K562 (cell line): ENCODE results near the gene IQCE.

Experiments used
- BCL6 ChIP-seq: fragments of 250-450 bp; sonication (Bioruptor Pico); IDR thresholded peaks from 2 replicates; pipeline ENCODE4 v1.4.0; 2020
- CAMTA2 ChIP-seq: fragments of 250-450 bp; sonication (Bioruptor Pico); conservative IDR thresholded peaks from 2 replicates; pipeline ENCODE4 v1.5.1; 2022
- DMBX1 ChIP-seq: fragments of 250-450 bp; sonication (Bioruptor Pico); IDR thresholded peaks from 2 replicates; pipeline ENCODE4 v1.8.0; 2022; ENCODE audit warnings: inconsistent platforms, mild to moderate bottlenecking, moderate library complexity, borderline replicate concordance
- EGR1 ChIP-seq: fragments of 450-650 bp; conservative IDR thresholded peaks from 2 replicates; pipeline ENCODE4 v1.6.1; 2017; ENCODE audit warnings: mild to moderate bottlenecking
- KLF16 ChIP-seq: IDR thresholded peaks from 2 replicates; pipeline ENCODE4 v1.6.1; 2016; ENCODE audit warnings: antibody characterized with exemption
- PHF21A ChIP-seq: fragments of 450-650 bp; IDR thresholded peaks from 2 replicates; pipeline ENCODE4 v1.6.1; 2017; ENCODE audit warnings: low read depth, borderline replicate concordance
- TRIM24 ChIP-seq, 2 experiments: fragments of 450-650 bp; IDR thresholded peaks; 2 replicates each; pipeline ENCODE4 v1.6.1; 2016
- ZNF589 ChIP-seq: fragments of 200-800 bp; sonication (Bioruptor generic); IDR thresholded peaks from 2 replicates; pipeline ENCODE4 v1.6.1; 2016; ENCODE audit warnings: low read depth, missing genetic modification characterization, missing compliant biosample characterization
- TF ChIP-seq, protein P1 (sequence below), 2 experiments: fragments of 450-650 bp; formaldehyde crosslinking in 1 of 2; IDR thresholded peaks; 2 replicates each; pipeline versions ENCODE4 v1.4.0 to v1.6.1; 2014 to 2020; ENCODE audit warnings: mild to moderate bottlenecking in 2 of 2, borderline replicate concordance in 1 of 2, low read depth in 1 of 2
- TF ChIP-seq, protein P2 (sequence below): sonication (generic); formaldehyde crosslinking; IDR thresholded peaks from 2 replicates; pipeline ENCODE4 v1.9.0; 2022; ENCODE audit warnings: mild to moderate bottlenecking, missing genetic modification reagents
- TF ChIP-seq, protein P3 (sequence below): sonication (generic); formaldehyde crosslinking; IDR thresholded peaks from 2 replicates; pipeline ENCODE4 v1.8.0; 2022; ENCODE audit warnings: mild to moderate bottlenecking, missing genetic modification reagents, borderline replicate concordance
- TF ChIP-seq, protein P4 (sequence below): fragments of 450-650 bp; IDR thresholded peaks from 2 replicates; pipeline ENCODE4 v1.6.1; 2016; ENCODE audit warnings: antibody characterized with exemption

DNA sequence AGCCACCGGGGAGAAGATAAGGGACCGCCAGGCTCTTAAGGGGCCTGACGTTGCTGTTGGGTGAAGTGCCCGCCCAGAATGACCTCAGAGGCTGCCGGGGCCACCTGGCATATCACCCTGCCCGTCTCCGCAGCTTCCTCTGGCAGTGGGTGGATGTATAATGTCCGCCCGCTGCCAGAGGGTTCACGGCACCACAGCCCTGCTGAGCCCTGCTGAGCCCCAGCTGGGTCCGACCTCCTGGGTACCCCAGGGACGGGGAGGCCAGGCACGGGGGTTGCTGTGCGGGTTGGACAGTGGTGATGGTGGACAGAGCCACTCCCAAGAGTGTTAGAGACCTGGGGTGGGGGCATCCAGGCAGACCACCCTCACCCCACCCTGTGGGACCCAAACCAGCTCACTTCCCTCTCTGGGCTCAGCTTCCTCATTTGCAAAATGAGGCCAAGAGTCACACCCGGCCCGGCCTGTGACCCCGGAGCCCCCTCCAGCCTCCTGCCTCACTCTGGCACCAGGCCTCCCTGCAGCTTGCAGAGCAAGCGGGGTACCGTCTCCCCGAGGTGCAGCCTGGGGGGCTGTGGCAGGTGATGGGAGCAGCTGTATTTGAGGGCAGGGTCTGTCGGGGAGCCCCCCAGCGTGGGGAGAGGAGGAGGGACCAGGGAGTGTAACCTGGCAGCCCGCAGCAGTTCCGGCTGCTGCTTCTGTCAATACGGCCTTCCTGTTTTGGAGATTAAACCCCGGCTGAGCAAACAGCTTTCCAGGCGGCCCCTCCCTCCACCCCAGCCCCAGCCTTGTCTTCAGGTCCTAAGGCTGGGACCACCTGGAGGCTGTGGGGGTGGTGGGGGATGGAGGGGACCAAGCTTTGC lies 47.6 kb upstream of the IQCE start:
- TF ChIP-seq TRIM24 (IDR thresholded peaks at IDR 0.05) (no peak), ZNF589 (CRISPR knock-in tag) (no peak), PHF21A (no peak), CAMTA2 (CRISPR knock-in tag) (no peak), DMBX1 (no peak), EGR1 (no peak), KLF16 (no peak), BCL6 (no peak)
- TF ChIP-seq, protein P1, sequence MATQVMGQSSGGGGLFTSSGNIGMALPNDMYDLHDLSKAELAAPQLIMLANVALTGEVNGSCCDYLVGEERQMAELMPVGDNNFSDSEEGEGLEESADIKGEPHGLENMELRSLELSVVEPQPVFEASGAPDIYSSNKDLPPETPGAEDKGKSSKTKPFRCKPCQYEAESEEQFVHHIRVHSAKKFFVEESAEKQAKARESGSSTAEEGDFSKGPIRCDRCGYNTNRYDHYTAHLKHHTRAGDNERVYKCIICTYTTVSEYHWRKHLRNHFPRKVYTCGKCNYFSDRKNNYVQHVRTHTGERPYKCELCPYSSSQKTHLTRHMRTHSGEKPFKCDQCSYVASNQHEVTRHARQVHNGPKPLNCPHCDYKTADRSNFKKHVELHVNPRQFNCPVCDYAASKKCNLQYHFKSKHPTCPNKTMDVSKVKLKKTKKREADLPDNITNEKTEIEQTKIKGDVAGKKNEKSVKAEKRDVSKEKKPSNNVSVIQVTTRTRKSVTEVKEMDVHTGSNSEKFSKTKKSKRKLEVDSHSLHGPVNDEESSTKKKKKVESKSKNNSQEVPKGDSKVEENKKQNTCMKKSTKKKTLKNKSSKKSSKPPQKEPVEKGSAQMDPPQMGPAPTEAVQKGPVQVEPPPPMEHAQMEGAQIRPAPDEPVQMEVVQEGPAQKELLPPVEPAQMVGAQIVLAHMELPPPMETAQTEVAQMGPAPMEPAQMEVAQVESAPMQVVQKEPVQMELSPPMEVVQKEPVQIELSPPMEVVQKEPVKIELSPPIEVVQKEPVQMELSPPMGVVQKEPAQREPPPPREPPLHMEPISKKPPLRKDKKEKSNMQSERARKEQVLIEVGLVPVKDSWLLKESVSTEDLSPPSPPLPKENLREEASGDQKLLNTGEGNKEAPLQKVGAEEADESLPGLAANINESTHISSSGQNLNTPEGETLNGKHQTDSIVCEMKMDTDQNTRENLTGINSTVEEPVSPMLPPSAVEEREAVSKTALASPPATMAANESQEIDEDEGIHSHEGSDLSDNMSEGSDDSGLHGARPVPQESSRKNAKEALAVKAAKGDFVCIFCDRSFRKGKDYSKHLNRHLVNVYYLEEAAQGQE (IDR thresholded peaks at IDR 0.05; ENCODE audit: borderline replicate concordance), result no peak
- TF ChIP-seq, protein P1 (CRISPR knock-in tag; IDR thresholded peaks at IDR 0.05; ENCODE audit: low read depth), result no peak
- TF ChIP-seq, protein P2, sequence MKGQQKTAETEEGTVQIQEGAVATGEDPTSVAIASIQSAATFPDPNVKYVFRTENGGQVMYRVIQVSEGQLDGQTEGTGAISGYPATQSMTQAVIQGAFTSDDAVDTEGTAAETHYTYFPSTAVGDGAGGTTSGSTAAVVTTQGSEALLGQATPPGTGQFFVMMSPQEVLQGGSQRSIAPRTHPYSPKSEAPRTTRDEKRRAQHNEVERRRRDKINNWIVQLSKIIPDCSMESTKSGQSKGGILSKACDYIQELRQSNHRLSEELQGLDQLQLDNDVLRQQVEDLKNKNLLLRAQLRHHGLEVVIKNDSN, result no peak
- TF ChIP-seq, protein P3, sequence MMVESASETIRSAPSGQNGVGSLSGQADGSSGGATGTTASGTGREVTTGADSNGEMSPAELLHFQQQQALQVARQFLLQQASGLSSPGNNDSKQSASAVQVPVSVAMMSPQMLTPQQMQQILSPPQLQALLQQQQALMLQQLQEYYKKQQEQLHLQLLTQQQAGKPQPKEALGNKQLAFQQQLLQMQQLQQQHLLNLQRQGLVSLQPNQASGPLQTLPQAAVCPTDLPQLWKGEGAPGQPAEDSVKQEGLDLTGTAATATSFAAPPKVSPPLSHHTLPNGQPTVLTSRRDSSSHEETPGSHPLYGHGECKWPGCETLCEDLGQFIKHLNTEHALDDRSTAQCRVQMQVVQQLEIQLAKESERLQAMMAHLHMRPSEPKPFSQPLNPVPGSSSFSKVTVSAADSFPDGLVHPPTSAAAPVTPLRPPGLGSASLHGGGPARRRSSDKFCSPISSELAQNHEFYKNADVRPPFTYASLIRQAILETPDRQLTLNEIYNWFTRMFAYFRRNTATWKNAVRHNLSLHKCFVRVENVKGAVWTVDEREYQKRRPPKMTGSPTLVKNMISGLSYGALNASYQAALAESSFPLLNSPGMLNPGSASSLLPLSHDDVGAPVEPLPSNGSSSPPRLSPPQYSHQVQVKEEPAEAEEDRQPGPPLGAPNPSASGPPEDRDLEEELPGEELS (CRISPR knock-in tag), result no peak
- TF ChIP-seq, protein P4, sequence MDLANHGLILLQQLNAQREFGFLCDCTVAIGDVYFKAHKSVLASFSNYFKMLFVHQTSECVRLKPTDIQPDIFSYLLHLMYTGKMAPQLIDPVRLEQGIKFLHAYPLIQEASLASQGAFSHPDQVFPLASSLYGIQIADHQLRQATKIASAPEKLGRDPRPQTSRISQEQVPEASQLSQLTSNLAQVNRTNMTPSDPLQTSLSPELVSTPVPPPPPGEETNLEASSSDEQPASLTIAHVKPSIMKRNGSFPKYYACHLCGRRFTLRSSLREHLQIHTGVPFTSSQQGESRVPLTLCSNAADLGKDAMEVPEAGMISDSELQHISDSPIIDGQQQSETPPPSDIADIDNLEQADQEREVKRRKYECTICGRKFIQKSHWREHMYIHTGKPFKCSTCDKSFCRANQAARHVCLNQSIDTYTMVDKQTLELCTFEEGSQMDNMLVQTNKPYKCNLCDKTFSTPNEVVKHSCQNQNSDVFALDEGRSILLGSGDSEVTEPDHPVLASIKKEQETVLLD, result no peak
